Measurements from ENCODE around the gene NUDT4. TPM values are rescaled to one million over a fixed set of nuclear protein-coding genes. Genes with fewer than 3 reads are reported as not detected.

The NUDT4 gene
- total and polyA plus RNA-seq, 2 of the 8 experiments (the other 6 are each of a cell fraction or from before 2014, with no cell fraction given): 17.3 to 71.7 TPM

GRCh38 chr12:93429852-93430251 is 52.1 kb downstream of the NUDT4 start:
- H3K9ac ChIP-seq (replicated peaks in 1 of 4; ENCODE audit: extremely low read depth in 1 of 4, low read depth in 3 of 4, low read length in 3 of 4): no peak overlapping the region
- H3K18ac ChIP-seq (ENCODE audit: extremely low read depth, low read length): no peak overlapping the region
- H3K36me3 ChIP-seq (ENCODE audit: control insufficient read depth in 2 of 4, insufficient read depth in 4 of 4, low read length in 3 of 4): no peaks in the 10 kb centered on the region
- H2BK20ac ChIP-seq (ENCODE audit: low read length): no peak overlapping the region
- no peaks in the 10 kb centered on the region for H3K9me3 ChIP-seq (ENCODE audit: insufficient read depth in 2 of 2, low read depth in 1 of 2, low read length in 1 of 2)
- H3K4me3 ChIP-seq (ENCODE audit: extremely low read depth in 1 of 4, insufficient read depth in 2 of 4, low read depth in 3 of 4, low read length in 4 of 4): no peak overlapping the region
- H3K4ac ChIP-seq (replicated peaks; ENCODE audit: insufficient read length, low read depth, low read length): no peak overlapping the region
- no peak overlapping the region for H2BK12ac ChIP-seq (ENCODE audit: low read depth, low read length)
- no peak overlapping the region for H4K91ac ChIP-seq (replicated peaks; ENCODE audit: insufficient read length, low read length)
- H3K56ac ChIP-seq (replicated peaks; ENCODE audit: insufficient read length, low read depth, low read length): no peak overlapping the region
- WGBS, 2 experiments (ENCODE audit: extremely low coverage in 1 of 2, insufficient coverage in 1 of 2, insufficient read length in 1 of 2, insufficient replicate concordance in 2 of 2, low coverage in 1 of 2, low lambda C conversion rate in 2 of 2, missing lambda C conversion rate in 1 of 2): 97% methylated on average over 1 of the region's 1 CpG; no CpG with 5 or more reads in 1 of the 2 experiments
- H3K14ac ChIP-seq (ENCODE audit: insufficient read length): no peak overlapping the region
- H3K23ac ChIP-seq (ENCODE audit: insufficient read length): no peak overlapping the region
- no peak for FAIRE-seq
- no peak overlapping the region for H4K8ac ChIP-seq (ENCODE audit: extremely low read depth, insufficient read depth, low read length)
- H3K79me1 ChIP-seq (ENCODE audit: low read depth, low read length): peaks cover 4% of the 10 kb centered on the region
- no peak overlapping the region for H2AK5ac ChIP-seq (ENCODE audit: low read depth, low read length)
- peaks cover 0 to 2% (median 0%) of the 10 kb centered on the region in 4 experiments; a peak in 2 of 7 replicates for H3K4me1 ChIP-seq (replicated peaks in 1 of 4; ENCODE audit: control insufficient read depth in 3 of 4, insufficient read depth in 4 of 4, low read length in 3 of 4)
- no peak overlapping the region for H4K5ac ChIP-seq (ENCODE audit: insufficient read length, low read depth, low read length)
- no peak overlapping the region for H2AFZ ChIP-seq (ENCODE audit: low read length)
- H3K79me2 ChIP-seq (ENCODE audit: control insufficient read depth in 1 of 2, insufficient read depth in 2 of 2, low read length in 2 of 2): peaks cover 60 to 98% of the 10 kb centered on the region in 2 experiments
- no peaks in the 10 kb centered on the region for H3K27me3 ChIP-seq (replicated peaks in 1 of 4; ENCODE audit: control insufficient read depth in 3 of 4, extremely low read depth in 1 of 4, insufficient read depth in 3 of 4, low read length in 3 of 4)
- H3K27ac ChIP-seq (ENCODE audit: low read depth, low read length): no peak overlapping the region
- H2BK15ac ChIP-seq (ENCODE audit: low read length): no peak overlapping the region
- POLR2A ChIA-PET (ENCODE audit: partially characterized antibody): no interaction called here
- CTCF ChIA-PET (ENCODE audit: partially characterized antibody): interaction anchor here (0.9 to 1.3 kb wide), 3 partner anchors 9 to 443 kb away, joined by 3 read pairs; no protein-coding TSS in a partner anchor
- H2BK120ac ChIP-seq (replicated peaks; ENCODE audit: low read depth, low read length): no peak overlapping the region
- no peak overlapping the region for H2BK5ac ChIP-seq (ENCODE audit: low read depth, low read length)
- H3K4me2 ChIP-seq (ENCODE audit: insufficient read depth in 1 of 2, low read depth in 2 of 2, low read length in 2 of 2): no peak overlapping the region
- no peaks in the 10 kb centered on the region for H3K23me2 ChIP-seq (ENCODE audit: low read depth, low read length)
- no peak for DNase-seq (ENCODE audit: low read depth in 1 of 2, low spot score in 2 of 2)
- peaks cover 20 to 22% of the 10 kb centered on the region in 2 experiments for H4K20me1 ChIP-seq (replicated peaks in 1 of 2; ENCODE audit: control insufficient read depth in 1 of 2, insufficient read depth in 2 of 2, low read length in 2 of 2)
- TF ChIP-seq POLR2A (IDR thresholded peaks at IDR 0.05; ENCODE audit: control extremely low read depth in 1 of 2, low read depth in 2 of 2, low read length in 2 of 2) (no peak), TAF1 (IDR thresholded peaks at IDR 0.05; ENCODE audit: low read depth, low read length) (no peak), CTCF (IDR thresholded peaks at IDR 0.05; ENCODE audit: control extremely low read depth in 1 of 3, insufficient read depth in 1 of 3, low read depth in 1 of 3, low read length in 3 of 3) (no peak), CHD1 (IDR thresholded peaks at IDR 0.05; ENCODE audit: low read depth, low read length) (no peak), RNF2 (IDR thresholded peaks at IDR 0.05; ENCODE audit: borderline replicate concordance, low read depth, low read length, missing control alignments, poor library complexity, severe bottlenecking) (no peak), EP300 (IDR thresholded peaks at IDR 0.05; ENCODE audit: borderline replicate concordance in 1 of 2, low read depth in 2 of 2, low read length in 2 of 2) (no peak), USF2 (IDR thresholded peaks at IDR 0.05; ENCODE audit: low read length) (no peak), JUN (IDR thresholded peaks at IDR 0.05; ENCODE audit: low read depth, low read length) (no peak), NRF1 (IDR thresholded peaks at IDR 0.05; ENCODE audit: low read depth, low read length) (no peak), SUZ12 (IDR thresholded peaks at IDR 0.05; ENCODE audit: low read length) (no peak)

Data from H1 (cell line).